Measurements from ENCODE around the gene CDHR1. TPM values are rescaled to one million over a fixed set of nuclear protein-coding genes. Genes with fewer than 3 reads are reported as not detected.
A peak's percentile ranks its signal among the peaks of the same experiment; 100 is the strongest.

The CDHR1 gene
- total and polyA plus RNA-seq, 2 experiments from 2014 or later, result 3.2 to 6.6 TPM

- TF ChIP-seq ZNF462 (CRISPR knock-in tag; IDR thresholded peaks at IDR 0.05), result no peak
These were observed 33.5 kb upstream of the CDHR1 start (continued) for GRCh38 chr10:84160663-84161362.

GRCh38 chr10:84163996-84164395, 30.3 kb upstream of the CDHR1 start:
- Histone ChIP-seq H3K36me3 (ENCODE audit: insufficient read depth) (no peaks in the 10 kb centered on the region), H3F3A (replicated peaks; ENCODE audit: low read depth) (no peaks in the 10 kb centered on the region), H3K4me2 (peak overlapping the region; percentile 63), H4K20me1 (replicated peaks; ENCODE audit: insufficient read depth) (no peaks in the 10 kb centered on the region), H3K4me3 (no peak overlapping the region), H3K27me3 (ENCODE audit: insufficient read depth) (no peaks in the 10 kb centered on the region), H3K27ac (ENCODE audit: low read depth) (no peak overlapping the region), H3K9me2 (ENCODE audit: insufficient read depth) (0 out of 2 replicates have a peak, but pooled peaks cover 3% of the 10 kb centered on the region), H2AFZ (no peak overlapping the region), H3K4me1 (ENCODE audit: insufficient read depth) (peaks cover 52% of the 10 kb centered on the region), H3K79me2 (replicated peaks; ENCODE audit: insufficient read depth) (no peaks in the 10 kb centered on the region)
- ATAC-seq (no peak), DNase-seq (ENCODE audit: low spot score) (no peak)
- H3K27me3 Mint-ChIP-seq (ENCODE audit: insufficient read depth, low read depth, poor library complexity), result peaks cover 6% of the 10 kb centered on the region
- no peaks in the 10 kb centered on the region; the same call in 2 of the 3 replicates for H3K36me3 Mint-ChIP-seq (ENCODE audit: low read depth)
- no peak for TF ChIP-seq STAT1 (IDR thresholded peaks at IDR 0.05; ENCODE audit: unreplicated experiment)
- TF ChIP-seq ZNF114 (CRISPR knock-in tag; IDR thresholded peaks at IDR 0.05), result no peak
- TF ChIP-seq EZH2 (IDR thresholded peaks at IDR 0.05; ENCODE audit: low read depth, unreplicated experiment), result no peak
- no peak for TF ChIP-seq EZH2phosphoT487 (IDR thresholded peaks at IDR 0.05; ENCODE audit: unreplicated experiment)
- H3K9me3 Mint-ChIP-seq, result peaks cover 18% of the 10 kb centered on the region; the same call in 2 of the 3 replicates
- H3K4me3 Mint-ChIP-seq, result peak overlapping the region; percentile 28; the same call in 2 of the 3 replicates
- no peak overlapping the region for H3K27ac Mint-ChIP-seq
- H3K4me1 Mint-ChIP-seq, result peaks cover 65% of the 10 kb centered on the region

Measured in GM23338 (cell line).